ENCODE results near the gene OR10AD1. TPM values are rescaled to one million over a fixed set of nuclear protein-coding genes. Genes with fewer than 3 reads are reported as not detected.
A peak's percentile ranks its signal among the peaks of the same experiment; 100 is the strongest.

OR10AD1 gene
- total and polyA plus RNA-seq, 9 donors = not detected

GRCh38 chr12:48201516-48201915, 1.6 kb downstream of the OR10AD1 start:
- Histone ChIP-seq H3K36me3 (no peaks in the 10 kb centered on the region), H3K4me1 (ENCODE audit: insufficient read depth) (peaks cover 6% of the 10 kb centered on the region), H3K4me3 (no peak overlapping the region), H3K9me3 (no peaks in the 10 kb centered on the region), H3K27me3 (no peaks in the 10 kb centered on the region), H3K27ac (peak overlapping the region in 1 of 2 donors; percentile 94)
- DNase-seq = no peak
- TF ChIP-seq POLR2A (IDR thresholded peaks at IDR 0.05) (no peak), EP300 (IDR thresholded peaks at IDR 0.05) (no peak), CTCF (IDR thresholded peaks at IDR 0.05) (no peak)
- WGBS, 3 donors = 89 to 93% (median 90%) methylated on average over 3 of the region's 3 CpGs
- intact Hi-C loops (cut with DNase I) = loop anchor here in 1 of 4 donors (10.0 kb wide), 1 partner anchor 143 kb away; no protein-coding TSS in a partner anchor

DNA sequence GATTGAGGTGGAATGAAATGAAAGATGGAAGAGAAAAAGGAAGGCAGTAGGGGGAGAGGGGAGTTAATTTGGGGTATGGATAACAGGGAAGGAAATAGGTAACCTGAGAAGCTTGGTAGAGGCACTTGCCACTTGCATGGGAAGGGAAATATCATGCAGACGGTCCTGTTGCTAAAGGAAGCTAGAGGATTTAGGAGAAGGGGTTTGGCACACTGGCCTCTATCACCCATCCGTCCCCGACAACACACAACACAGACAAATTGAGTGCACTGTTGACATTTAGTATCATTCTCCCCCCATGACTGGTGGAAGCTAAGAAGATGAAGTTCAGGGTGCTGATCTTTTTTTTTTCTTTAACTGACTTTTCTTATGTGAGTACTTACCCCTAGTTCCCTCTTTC, 2.0 kb downstream of the OR10AD1 start:
- Histone ChIP-seq H3K27me3 (no peaks in the 10 kb centered on the region), H3K4me1 (ENCODE audit: insufficient read depth) (peaks cover 6% of the 10 kb centered on the region), H3K36me3 (no peaks in the 10 kb centered on the region), H3K9me3 (no peaks in the 10 kb centered on the region), H3K4me3 (no peak overlapping the region), H3K27ac (peak overlapping the region in 1 of 2 donors; percentile 94)
- no peak for DNase-seq
- TF ChIP-seq CTCF (IDR thresholded peaks at IDR 0.05) (no peak), EP300 (IDR thresholded peaks at IDR 0.05) (no peak), POLR2A (IDR thresholded peaks at IDR 0.05) (no peak)
- WGBS, 3 donors = 90 to 93% (median 92%) methylated on average over 3 of the region's 3 CpGs
- intact Hi-C loops (cut with DNase I) = loop anchor here in 1 of 4 donors (10.0 kb wide), 1 partner anchor 144 kb away; no protein-coding TSS in a partner anchor

DNA sequence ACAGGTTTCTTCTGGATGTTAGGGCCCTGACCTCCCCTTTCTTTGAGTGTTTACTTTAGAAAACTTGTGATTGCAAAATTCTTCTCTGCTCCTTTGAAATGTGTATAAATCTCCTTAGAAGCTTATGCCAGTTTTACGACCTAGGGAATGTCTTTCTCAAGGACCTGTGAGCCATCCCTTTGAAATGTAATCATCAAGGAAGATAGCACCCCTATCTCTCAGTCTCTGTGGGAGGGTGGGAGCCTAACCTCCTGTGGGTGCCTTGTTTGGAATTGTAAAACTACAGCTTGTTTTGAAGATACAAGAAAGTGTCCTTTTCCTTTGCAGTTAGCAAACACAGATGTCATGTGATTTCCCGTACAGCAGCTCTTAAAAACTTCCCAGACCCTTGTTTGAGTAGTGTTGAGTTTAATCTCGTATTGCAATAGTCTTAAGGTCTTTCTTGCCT, 3.3 kb downstream of the OR10AD1 start:
- no peak for TF ChIP-seq CTCF (IDR thresholded peaks at IDR 0.05)
- no peak for TF ChIP-seq EP300 (IDR thresholded peaks at IDR 0.05)
- TF ChIP-seq POLR2A (IDR thresholded peaks at IDR 0.05) = no peak
- Histone ChIP-seq H3K27me3 (no peaks in the 10 kb centered on the region), H3K4me1 (ENCODE audit: insufficient read depth) (peaks cover 6% of the 10 kb centered on the region), H3K27ac (peak overlapping the region; percentile 94 to 98), H3K4me3 (no peak overlapping the region), H3K9me3 (no peaks in the 10 kb centered on the region), H3K36me3 (no peaks in the 10 kb centered on the region)
- intact Hi-C loops (cut with DNase I) = loop anchor here in 2 of 4 donors (10.0 kb wide), 2 partner anchors 145 to 255 kb away; no protein-coding TSS in a partner anchor
- WGBS, 3 donors = 7 to 14% (median 10%) methylated on average over 3 of the region's 3 CpGs
- DNase-seq = peak in 3 of 5 donors; percentile 39 to 55 (median 52)

DNA sequence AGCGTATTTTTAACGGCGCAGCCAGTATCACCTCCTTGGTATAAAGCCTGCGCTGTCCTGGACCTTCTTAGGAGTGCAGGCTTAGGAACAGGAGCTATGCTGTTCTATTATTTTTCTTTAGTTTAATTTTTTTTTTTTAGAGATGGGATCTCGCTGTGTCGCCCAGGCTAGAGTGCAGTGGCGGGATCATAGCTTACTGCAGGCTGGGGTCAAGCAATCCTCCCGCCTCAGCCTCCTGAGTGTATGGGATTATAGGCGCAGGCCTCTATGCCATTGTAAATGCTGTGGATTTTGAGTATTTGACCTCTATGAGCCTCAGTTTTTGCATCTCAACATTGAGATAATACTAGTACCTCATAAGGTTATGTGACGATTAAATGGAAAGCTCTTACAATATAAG, 4.1 kb downstream of the OR10AD1 start:
- TF ChIP-seq EP300 (IDR thresholded peaks at IDR 0.05) = no peak
- TF ChIP-seq CTCF (IDR thresholded peaks at IDR 0.05) = no peak
- TF ChIP-seq POLR2A (IDR thresholded peaks at IDR 0.05) = no peak
- intact Hi-C loops (cut with DNase I) = loop anchor here in 1 of 4 donors (10.0 kb wide), 1 partner anchor 256 kb away; no protein-coding TSS in a partner anchor
- H3K27me3 ChIP-seq = no peaks in the 10 kb centered on the region
- H3K4me1 ChIP-seq (ENCODE audit: insufficient read depth) = peaks cover 6% of the 10 kb centered on the region
- DNase-seq = no peak
- H3K9me3 ChIP-seq = no peaks in the 10 kb centered on the region
- H3K4me3 ChIP-seq = peak overlapping the region; percentile 81
- peak overlapping the region; percentile 94 to 98 for H3K27ac ChIP-seq
- no peaks in the 10 kb centered on the region for H3K36me3 ChIP-seq
- WGBS, 3 donors = 56 to 60% (median 59%) methylated on average over 10 of the region's 10 CpGs
